DOHH2 (cell line): Measurements from ENCODE around the gene ZNF235.

Source experiments
- H3F3A ChIP-seq: fragments of 200-600 bp; sonication (generic), shearing (Covaris generic); 2 replicates; pipeline ENCODE4 v1.6.0; 2016; ENCODE audit warnings: antibody characterized with exemption, mild to moderate bottlenecking; ENCODE audit not compliant: control insufficient read depth, insufficient read depth
- H3K27ac ChIP-seq: fragments of 200-600 bp; sonication (generic); 2 replicates; pipeline ENCODE4 v1.5.1; 2014; ENCODE audit warnings: low read depth, mild to moderate bottlenecking, low read length, moderate library complexity
- H3K27me3 ChIP-seq: fragments of 200-600 bp; sonication (generic); 2 replicates; pipeline ENCODE4 v1.6.1; 2014; ENCODE audit warnings: mild to moderate bottlenecking, low read length, mixed read lengths; ENCODE audit not compliant: control insufficient read depth
- H3K36me3 ChIP-seq: fragments of 200-600 bp; sonication (generic); 2 replicates; pipeline ENCODE4 v1.6.1; 2014; ENCODE audit warnings: mild to moderate bottlenecking, low read length, moderate library complexity, mixed read lengths; ENCODE audit not compliant: control insufficient read depth
- H3K4me1 ChIP-seq: fragments of 200-600 bp; sonication (generic); 2 replicates; pipeline ENCODE4 v1.6.1; 2014; ENCODE audit warnings: mild to moderate bottlenecking, low read length, mixed read lengths; ENCODE audit not compliant: control insufficient read depth
- H3K4me2 ChIP-seq: fragments of 200-600 bp; sonication (generic); 2 replicates; pipeline ENCODE4 v1.6.0; 2014; ENCODE audit warnings: mild to moderate bottlenecking, low read length, moderate library complexity
- H3K4me3 ChIP-seq: fragments of 200-600 bp; sonication (generic); 2 replicates; pipeline ENCODE4 v1.5.1; 2014; ENCODE audit warnings: mild to moderate bottlenecking, low read length, mixed read lengths
- H3K79me2 ChIP-seq: fragments of 200-600 bp; sonication (generic); 2 replicates; pipeline ENCODE4 v1.6.1; 2014; ENCODE audit warnings: mild to moderate bottlenecking, low read length, mixed read lengths; ENCODE audit not compliant: control insufficient read depth
- H3K9me2 ChIP-seq: fragments of 200-600 bp; sonication (generic); replicated peaks from 2 replicates; pipeline ENCODE4 v1.6.1; 2014; ENCODE audit warnings: mild to moderate bottlenecking, low read length, mixed read lengths; ENCODE audit not compliant: control insufficient read depth
- H3K9me3 ChIP-seq: fragments of 200-600 bp; sonication (generic); 2 replicates; pipeline ENCODE4 v1.6.1; 2014; ENCODE audit warnings: antibody characterized with exemption, low read length, mixed read lengths; ENCODE audit not compliant: control insufficient read depth, insufficient read depth
- H4K20me1 ChIP-seq: fragments of 200-600 bp; sonication (generic); 2 replicates; pipeline ENCODE4 v1.6.0; 2014; ENCODE audit warnings: low read depth, mild to moderate bottlenecking, antibody characterized with exemption, low read length, moderate library complexity; ENCODE audit not compliant: control insufficient read depth, insufficient read depth
- CTCF ChIP-seq: fragments of 200-600 bp; sonication (generic); IDR thresholded peaks from one replicate; pipeline ENCODE4 v1.5.1; 2014; ENCODE audit warnings: antibody characterized with exemption, mild to moderate bottlenecking, low read depth, low read length; ENCODE audit not compliant: poor library complexity, severe bottlenecking
- EZH2phosphoT487 ChIP-seq: fragments of 200-600 bp; sonication (generic); IDR thresholded peaks from 2 replicates; pipeline ENCODE4 v1.6.1; 2017; ENCODE audit warnings: borderline replicate concordance, mild to moderate bottlenecking, antibody characterized with exemption, low read length, moderate library complexity, mixed read lengths

Gene ZNF235

GRCh38 chr19:44284968-44285367 is 19.9 kb downstream of the ZNF235 start:
- Histone ChIP-seq H3K36me3 (no peaks in the 10 kb centered on the region; the same call in 1 of the 2 replicates), H3K9me2 (no peaks in the 10 kb centered on the region), H3K27ac (no peak overlapping the region), H3K9me3 (peaks cover 3% of the 10 kb centered on the region; the same call in 1 of the 2 replicates), H3K4me2 (no peak overlapping the region), H3K4me3 (no peak overlapping the region), H3F3A (no peaks in the 10 kb centered on the region), H4K20me1 (no peaks in the 10 kb centered on the region), H3K27me3 (no peaks in the 10 kb centered on the region), H3K4me1 (no peaks in the 10 kb centered on the region), H3K79me2 (no peaks in the 10 kb centered on the region)
- TF ChIP-seq CTCF (no peak), EZH2phosphoT487 (no peak)

GRCh38 chr19:44282846-44283245 is 22.0 kb downstream of the ZNF235 start:
- no peaks in the 10 kb centered on the region for H3K4me1 ChIP-seq
- TF ChIP-seq CTCF (no peak), EZH2phosphoT487 (no peak)
- H3F3A ChIP-seq, result no peaks in the 10 kb centered on the region
- no peak overlapping the region for H3K4me2 ChIP-seq
- no peak overlapping the region for H3K4me3 ChIP-seq
- no peaks in the 10 kb centered on the region for H3K36me3 ChIP-seq
- no peaks in the 10 kb centered on the region for H4K20me1 ChIP-seq
- no peaks in the 10 kb centered on the region for H3K79me2 ChIP-seq
- H3K27me3 ChIP-seq, result no peaks in the 10 kb centered on the region
- H3K9me2 ChIP-seq, result no peaks in the 10 kb centered on the region
- H3K27ac ChIP-seq, result no peak overlapping the region
- H3K9me3 ChIP-seq, result no peaks in the 10 kb centered on the region; the same call in 1 of the 2 replicates

- Histone ChIP-seq H3F3A (no peaks in the 10 kb centered on the region), H3K4me3 (no peak overlapping the region), H3K27ac (no peak overlapping the region), H4K20me1 (no peaks in the 10 kb centered on the region), H3K9me3 (no peaks in the 10 kb centered on the region; the same call in 1 of the 2 replicates), H3K79me2 (no peaks in the 10 kb centered on the region), H3K27me3 (no peaks in the 10 kb centered on the region), H3K9me2 (no peaks in the 10 kb centered on the region), H3K36me3 (no peaks in the 10 kb centered on the region), H3K4me1 (no peaks in the 10 kb centered on the region), H3K4me2 (no peak overlapping the region)
- TF ChIP-seq EZH2phosphoT487 (no peak), CTCF (no peak)
Measured at GRCh38 chr19:44280916-44281315, 23.9 kb downstream of the ZNF235 start.
